ENCODE results near the gene RAD51. TPM values are rescaled to one million over a fixed set of nuclear protein-coding genes. Genes with fewer than 3 reads are reported as not detected.

RAD51 gene
- polyA plus RNA-seq, 1 donor from 2014 or later: 0.22 TPM

- Histone ChIP-seq H3K9me3 (ENCODE audit: low read length) (no peaks in the 10 kb centered on the region), H2AFZ (ENCODE audit: low read depth, low read length) (no peak overlapping the region), H3K4me3 (ENCODE audit: low read length) (no peak overlapping the region), H3K36me3 (ENCODE audit: insufficient read depth, low read length) (no peaks in the 10 kb centered on the region), H3K9ac (ENCODE audit: low read length) (no peak overlapping the region), H3K9me2 (ENCODE audit: insufficient read depth, low read length) (no peaks in the 10 kb centered on the region), H3K27me3 (ENCODE audit: insufficient read depth, low read depth, low read length) (no peaks in the 10 kb centered on the region), H4K20me1 (ENCODE audit: insufficient read depth) (no peaks in the 10 kb centered on the region), H3F3A (ENCODE audit: insufficient read depth, low read length, poor library complexity, severe bottlenecking) (no peaks in the 10 kb centered on the region), H3K27ac (ENCODE audit: low read length) (no peak overlapping the region), H3K4me2 (ENCODE audit: low read length) (no peak overlapping the region), H3K79me2 (replicated peaks; ENCODE audit: insufficient read depth, low read length) (no peaks in the 10 kb centered on the region)
- TF ChIP-seq MXI1 (conservative IDR thresholded peaks at IDR 0.05; ENCODE audit: poor library complexity, severe bottlenecking) (no peak), TAF1 (IDR thresholded peaks at IDR 0.05; ENCODE audit: low read depth) (no peak), POLR2AphosphoS5 (IDR thresholded peaks at IDR 0.05) (no peak), RAD21 (conservative IDR thresholded peaks at IDR 0.05) (no peak), EZH2 (IDR thresholded peaks at IDR 0.05; ENCODE audit: borderline replicate concordance, insufficient read depth, low read length, poor library complexity, severe bottlenecking) (no peak), EP300 (conservative IDR thresholded peaks at IDR 0.05; ENCODE audit: poor library complexity, severe bottlenecking) (no peak)
These were observed 9.6 kb upstream of the RAD51 start for GRCh38 chr15:40685376-40685775.

GRCh38 chr15:40688932-40689799 is 5.8 kb upstream of the RAD51 start:
- TF ChIP-seq TAF1 (IDR thresholded peaks at IDR 0.05; ENCODE audit: low read depth) (no peak), EZH2 (IDR thresholded peaks at IDR 0.05; ENCODE audit: borderline replicate concordance, insufficient read depth, low read length, poor library complexity, severe bottlenecking) (no peak), RAD21 (conservative IDR thresholded peaks at IDR 0.05) (no peak), SMC3 (conservative IDR thresholded peaks at IDR 0.05; ENCODE audit: poor library complexity) (no peak), EP300 (conservative IDR thresholded peaks at IDR 0.05; ENCODE audit: poor library complexity, severe bottlenecking) (no peak), CTCF (IDR thresholded peaks at IDR 0.05; ENCODE audit: poor library complexity, severe bottlenecking) (no peak), MXI1 (conservative IDR thresholded peaks at IDR 0.05; ENCODE audit: poor library complexity, severe bottlenecking) (no peak), REST (IDR thresholded peaks at IDR 0.05; ENCODE audit: borderline replicate concordance) (no peak), POLR2AphosphoS5 (IDR thresholded peaks at IDR 0.05) (no peak)
- Histone ChIP-seq H3K4me2 (ENCODE audit: low read length) (no peak overlapping the region), H2AFZ (ENCODE audit: low read depth, low read length) (no peak overlapping the region), H3K4me3 (ENCODE audit: low read length) (no peak overlapping the region), H3K27me3 (ENCODE audit: insufficient read depth, low read depth, low read length) (no peaks in the 10 kb centered on the region), H3F3A (ENCODE audit: insufficient read depth, low read length, poor library complexity, severe bottlenecking) (peaks cover 4% of the 10 kb centered on the region), H3K27ac (ENCODE audit: low read length) (no peak overlapping the region), H3K79me2 (replicated peaks; ENCODE audit: insufficient read depth, low read length) (no peaks in the 10 kb centered on the region), H4K20me1 (ENCODE audit: insufficient read depth) (no peaks in the 10 kb centered on the region), H3K9ac (ENCODE audit: low read length) (no peak overlapping the region), H3K9me2 (ENCODE audit: insufficient read depth, low read length) (no peaks in the 10 kb centered on the region), H3K36me3 (ENCODE audit: insufficient read depth, low read length) (no peaks in the 10 kb centered on the region), H3K9me3 (ENCODE audit: low read length) (no peaks in the 10 kb centered on the region)

All from neural cell (in vitro differentiated cells).